Calu3 (cell line): ENCODE measurements around the gene KIZ. TPM values are rescaled to one million over a fixed set of nuclear protein-coding genes. Genes with fewer than 3 reads are reported as not detected.

Experiments
- BruUV-seq: library from RNA; stranded (reverse); fragments of 400-500 nt; replicated peaks from 2 replicates; lab custom pipeline; 2021; lab: Mats Ljungman, UMichigan
- CTCF ChIA-PET: fragments of 300-600 bp; sonication (Branson Sonifier 250); formaldehyde crosslinking; loops from one replicate; lab custom pipeline; 2022; ENCODE audit warnings: antibody characterized with exemption; lab: Charles Lee
- DNase-seq: peaks from one replicate; pipeline ENCODE4 v3.0.0; 2022
- H3K27ac Mint-ChIP-seq: one replicate; pipeline ENCODE4 v1.8.0; 2022; ENCODE audit warnings: mixed read lengths; ENCODE audit not compliant: unreplicated experiment
- H3K27me3 Mint-ChIP-seq: one replicate; pipeline ENCODE4 v1.8.0; 2022; ENCODE audit warnings: mixed read lengths; ENCODE audit not compliant: unreplicated experiment
- H3K36me3 Mint-ChIP-seq: one replicate; pipeline ENCODE4 v1.8.0; 2022; ENCODE audit warnings: mild to moderate bottlenecking, moderate library complexity, mixed read lengths; ENCODE audit not compliant: insufficient read depth, unreplicated experiment
- H3K4me1 Mint-ChIP-seq: one replicate; pipeline ENCODE4 v1.8.0; 2022; ENCODE audit warnings: mild to moderate bottlenecking, low read depth, mixed read lengths; ENCODE audit not compliant: unreplicated experiment
- H3K4me3 Mint-ChIP-seq: one replicate; pipeline ENCODE4 v1.8.0; 2022; ENCODE audit warnings: mild to moderate bottlenecking, low read depth, moderate library complexity, mixed read lengths; ENCODE audit not compliant: unreplicated experiment
- H3K9me3 Mint-ChIP-seq: one replicate; pipeline ENCODE4 v1.8.0; 2022; ENCODE audit warnings: low read depth, mixed read lengths; ENCODE audit not compliant: unreplicated experiment
- intact Hi-C: fragments of 100-400 bp; cut with micrococcal nuclease; formaldehyde crosslinking; loops from one replicate; pipeline ENCODE4 v1.10.0; 2022; ENCODE audit not compliant: unreplicated experiment
- total RNA-seq: library from RNA; stranded (reverse); gene quantifications from 2 replicates; pipeline ENCODE4 v1.2.3, GENCODE V29; 2022
- TF ChIP-seq, protein P1 (sequence below): fragments of 200-600 bp; IDR thresholded peaks from one replicate; pipeline ENCODE4 v1.8.0; 2022; ENCODE audit warnings: antibody characterized with exemption; ENCODE audit not compliant: unreplicated experiment

The KIZ gene
- total RNA-seq, 1 experiment from 2014 or later = 3.3 TPM

DNA sequence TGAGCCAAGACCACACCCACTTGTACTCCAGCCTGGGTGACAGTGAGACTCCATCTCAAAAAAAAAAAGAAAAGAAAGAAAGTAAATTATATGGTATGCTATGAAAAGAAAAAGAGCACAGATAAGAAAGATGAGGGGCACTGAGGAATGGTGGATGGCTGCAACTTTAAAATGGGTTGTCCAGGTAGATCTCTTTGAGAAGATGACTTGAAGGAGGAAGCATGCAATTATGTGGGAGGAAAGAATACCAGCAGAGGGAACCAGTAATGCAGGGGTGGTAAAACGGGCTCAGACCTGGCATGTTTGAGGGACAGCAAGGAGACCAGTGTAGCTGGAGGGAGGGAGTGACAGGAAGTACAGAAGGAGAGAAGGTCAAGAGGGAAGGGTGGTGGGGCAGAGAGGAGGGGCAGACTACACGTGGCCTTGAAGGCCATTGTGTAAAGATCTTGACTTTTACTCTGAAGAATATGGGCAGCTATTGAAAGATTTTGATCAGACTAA, 42.0 kb upstream of the KIZ start:
- TF ChIP-seq, protein P1, sequence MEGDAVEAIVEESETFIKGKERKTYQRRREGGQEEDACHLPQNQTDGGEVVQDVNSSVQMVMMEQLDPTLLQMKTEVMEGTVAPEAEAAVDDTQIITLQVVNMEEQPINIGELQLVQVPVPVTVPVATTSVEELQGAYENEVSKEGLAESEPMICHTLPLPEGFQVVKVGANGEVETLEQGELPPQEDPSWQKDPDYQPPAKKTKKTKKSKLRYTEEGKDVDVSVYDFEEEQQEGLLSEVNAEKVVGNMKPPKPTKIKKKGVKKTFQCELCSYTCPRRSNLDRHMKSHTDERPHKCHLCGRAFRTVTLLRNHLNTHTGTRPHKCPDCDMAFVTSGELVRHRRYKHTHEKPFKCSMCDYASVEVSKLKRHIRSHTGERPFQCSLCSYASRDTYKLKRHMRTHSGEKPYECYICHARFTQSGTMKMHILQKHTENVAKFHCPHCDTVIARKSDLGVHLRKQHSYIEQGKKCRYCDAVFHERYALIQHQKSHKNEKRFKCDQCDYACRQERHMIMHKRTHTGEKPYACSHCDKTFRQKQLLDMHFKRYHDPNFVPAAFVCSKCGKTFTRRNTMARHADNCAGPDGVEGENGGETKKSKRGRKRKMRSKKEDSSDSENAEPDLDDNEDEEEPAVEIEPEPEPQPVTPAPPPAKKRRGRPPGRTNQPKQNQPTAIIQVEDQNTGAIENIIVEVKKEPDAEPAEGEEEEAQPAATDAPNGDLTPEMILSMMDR = no peak
- Mint-ChIP-seq H3K4me3 (no peak overlapping the region), H3K27ac (no peak overlapping the region), H3K36me3 (no peaks in the 10 kb centered on the region), H3K9me3 (no peaks in the 10 kb centered on the region), H3K4me1 (no peaks in the 10 kb centered on the region), H3K27me3 (peaks cover 22% of the 10 kb centered on the region)
- CTCF ChIA-PET = no interaction called here
- BruUV-seq = no TSS peak
- intact Hi-C loops = no loop called here
- DNase-seq = no peak

DNA sequence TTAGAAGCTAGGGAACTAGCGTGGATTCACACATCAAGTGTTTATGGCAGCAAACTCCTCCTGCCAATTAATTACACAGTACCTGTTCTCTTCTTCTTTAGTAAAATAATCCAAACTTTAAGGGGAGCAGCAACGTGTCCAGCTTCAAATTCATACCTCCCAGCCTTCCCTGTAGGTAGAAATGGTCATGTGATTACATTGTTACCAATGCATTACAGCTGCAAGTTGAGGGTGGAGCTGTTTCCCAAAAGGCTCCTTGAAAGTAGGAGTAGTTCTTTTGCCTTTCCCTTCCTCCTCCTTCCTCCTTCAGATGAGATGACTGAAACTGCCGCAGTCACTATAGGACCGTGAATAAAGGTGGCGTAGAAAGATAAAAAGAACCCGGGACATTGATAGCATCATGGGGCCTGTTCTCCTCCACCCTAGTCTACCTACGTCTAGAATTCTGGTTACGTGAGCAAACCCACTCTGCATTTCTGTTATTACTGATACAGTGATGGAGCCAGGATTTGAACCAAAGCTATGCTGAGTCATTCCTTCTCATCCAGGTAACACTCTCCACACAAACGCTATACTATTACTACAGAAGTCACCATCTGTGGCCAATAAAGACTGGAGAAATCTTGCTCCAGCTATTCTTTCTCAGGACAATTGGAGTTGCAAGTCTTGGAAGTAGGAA, 37.9 kb upstream of the KIZ start:
- Mint-ChIP-seq H3K27ac (no peak overlapping the region), H3K9me3 (no peaks in the 10 kb centered on the region), H3K4me3 (no peak overlapping the region), H3K4me1 (no peaks in the 10 kb centered on the region), H3K36me3 (no peaks in the 10 kb centered on the region), H3K27me3 (peaks cover 13% of the 10 kb centered on the region)
- no TSS peak for BruUV-seq
- DNase-seq = no peak
- intact Hi-C loops = no loop called here
- CTCF ChIA-PET = no interaction called here
- TF ChIP-seq, protein P1 = no peak

DNA sequence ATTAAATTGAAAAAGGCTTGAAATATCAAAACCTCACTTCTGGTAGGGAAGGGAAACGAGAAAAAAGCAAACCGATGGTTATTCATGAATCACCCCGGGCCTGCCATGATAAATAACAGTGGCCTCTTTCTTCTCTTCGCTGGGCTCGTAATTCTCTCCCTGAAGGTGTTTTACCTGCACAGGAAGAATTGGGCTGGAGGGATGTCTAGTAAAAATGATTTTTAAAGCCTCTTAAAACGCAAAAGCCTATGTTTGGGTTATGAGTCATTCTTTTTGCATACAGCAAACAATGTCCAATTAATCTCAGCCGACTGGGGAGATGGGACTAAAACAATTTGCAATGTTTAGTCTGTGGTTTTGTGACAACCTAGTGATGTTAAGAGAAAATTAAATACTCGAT, 36.5 kb upstream of the KIZ start:
- BruUV-seq = no TSS peak
- TF ChIP-seq, protein P1 = no peak
- intact Hi-C loops = no loop called here
- H3K27ac Mint-ChIP-seq = no peak overlapping the region
- H3K27me3 Mint-ChIP-seq = peaks cover 26% of the 10 kb centered on the region
- CTCF ChIA-PET = no interaction called here
- DNase-seq = no peak
- H3K4me1 Mint-ChIP-seq = no peaks in the 10 kb centered on the region
- H3K9me3 Mint-ChIP-seq = no peaks in the 10 kb centered on the region
- H3K4me3 Mint-ChIP-seq = no peak overlapping the region
- H3K36me3 Mint-ChIP-seq = no peaks in the 10 kb centered on the region

DNA sequence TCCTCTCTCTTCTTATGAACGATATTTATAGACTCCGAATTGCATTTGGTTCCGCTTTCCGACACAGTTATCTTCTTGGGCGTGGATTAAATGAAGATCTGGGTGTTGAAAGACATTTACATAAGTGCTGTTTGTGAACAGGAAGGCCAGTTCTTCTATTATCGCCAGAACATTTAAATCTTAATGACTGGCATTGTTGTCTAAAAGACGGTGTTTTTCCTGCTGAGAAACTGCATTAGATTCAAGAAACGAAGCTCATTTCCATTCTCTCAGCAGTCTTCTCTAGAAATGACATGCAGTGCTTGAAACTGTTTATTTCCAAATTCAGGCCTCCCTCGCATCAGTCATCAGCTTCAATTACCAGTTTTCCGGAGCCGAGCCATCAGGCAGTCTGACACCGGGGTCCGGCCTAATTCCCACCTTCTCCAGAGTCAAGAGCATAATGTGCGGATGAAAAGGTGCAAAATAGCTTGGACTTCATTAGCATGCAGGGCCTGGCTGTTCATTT, 35.7 kb upstream of the KIZ start:
- Mint-ChIP-seq H3K27ac (no peak overlapping the region), H3K4me3 (no peak overlapping the region), H3K4me1 (no peaks in the 10 kb centered on the region), H3K36me3 (no peaks in the 10 kb centered on the region), H3K9me3 (no peaks in the 10 kb centered on the region), H3K27me3 (peaks cover 26% of the 10 kb centered on the region)
- BruUV-seq = no TSS peak
- DNase-seq = no peak
- CTCF ChIA-PET = no interaction called here
- intact Hi-C loops = no loop called here
- TF ChIP-seq, protein P1 = no peak
